HepG2 (cell line): ENCODE results near the gene CHL1.

Experiments
- ATF3 ChIP-seq: sonication (generic); formaldehyde crosslinking; IDR thresholded peaks from 2 replicates; pipeline ENCODE4 v1.4.0; 2020; ENCODE audit warnings: missing genetic modification reagents
- HMGXB4 ChIP-seq, 2 experiments: sonication (generic) in 1 of 2; formaldehyde crosslinking in 1 of 2; IDR thresholded peaks; 2 replicates each; pipeline versions ENCODE4 v1.4.0 to v1.6.1; 2018 to 2020; ENCODE audit warnings: missing genetic modification reagents in 2 of 2, borderline replicate concordance in 1 of 2, low read depth in 1 of 2, mild to moderate bottlenecking in 1 of 2, missing biosample characterization in 1 of 2
- MTA1 ChIP-seq: sonication (generic); formaldehyde crosslinking; IDR thresholded peaks from 2 replicates; pipeline ENCODE4 v1.4.0; 2020; ENCODE audit warnings: missing genetic modification reagents, mild to moderate bottlenecking, borderline replicate concordance
- RAD51 ChIP-seq: fragments of 450-650 bp; IDR thresholded peaks from 2 replicates; pipeline ENCODE4 v1.6.1; 2016; ENCODE audit warnings: borderline replicate concordance
- ZNF296 ChIP-seq: sonication (generic); formaldehyde crosslinking; conservative IDR thresholded peaks from 2 replicates; pipeline ENCODE4 v1.5.0; 2020; ENCODE audit warnings: mild to moderate bottlenecking, missing genetic modification reagents
- ZNF639 ChIP-seq: conservative IDR thresholded peaks from 2 replicates; pipeline ENCODE4 v1.6.1; 2018; ENCODE audit warnings: missing genetic modification reagents
- ZNF746 ChIP-seq: sonication (generic); formaldehyde crosslinking; IDR thresholded peaks from 2 replicates; pipeline ENCODE4 v1.8.0; 2022; ENCODE audit warnings: mild to moderate bottlenecking, missing genetic modification reagents

GRCh38 chr3:325495-325894 is 128.9 kb downstream of the CHL1 start:
- no peak for TF ChIP-seq ZNF746
- no peak for TF ChIP-seq ZNF296 (CRISPR knock-in tag)
- TF ChIP-seq HMGXB4 (CRISPR knock-in tag; IDR thresholded peaks at IDR 0.05; ENCODE audit: borderline replicate concordance in 1 of 2, low read depth in 1 of 2): no peak
- TF ChIP-seq MTA1 (CRISPR knock-in tag): no peak
- no peak for TF ChIP-seq ATF3 (CRISPR knock-in tag)
- TF ChIP-seq RAD51: no peak
- no peak for TF ChIP-seq ZNF639
